Mesothelial cell of epicardium (in vitro differentiated cells): ENCODE results near the gene INPP4B. TPM values are rescaled to one million over a fixed set of nuclear protein-coding genes. Genes with fewer than 3 reads are reported as not detected.

Source experiments
- DNase-seq, 2 experiments: peaks; one replicate each; pipeline ENCODE4 v3.0.0; 2021; ENCODE audit warnings: low spot score in 2 of 2; ENCODE audit not compliant: unreplicated experiment in 2 of 2
- H3K27ac Mint-ChIP-seq: 2 replicates; pipeline ENCODE4 v1.8.0; 2021; ENCODE audit warnings: mixed read lengths
- H3K27me3 Mint-ChIP-seq: 2 replicates; pipeline ENCODE4 v1.8.0; 2021; ENCODE audit warnings: low read depth, mixed read lengths
- H3K36me3 Mint-ChIP-seq: 2 replicates; pipeline ENCODE4 v1.8.0; 2021; ENCODE audit warnings: mixed read lengths
- H3K4me1 Mint-ChIP-seq: 2 replicates; pipeline ENCODE4 v1.8.0; 2021; ENCODE audit warnings: mixed read lengths
- H3K4me3 Mint-ChIP-seq: 2 replicates; pipeline ENCODE4 v1.8.0; 2021; ENCODE audit warnings: mild to moderate bottlenecking, moderate library complexity, mixed read lengths
- H3K9me3 Mint-ChIP-seq: 2 replicates; pipeline ENCODE4 v1.8.0; 2021; ENCODE audit warnings: mixed read lengths
- total RNA-seq: library from RNA; stranded (reverse); gene quantifications from 3 replicates; pipeline ENCODE4 v1.2.1, GENCODE V29; 2021
- TF ChIP-seq, protein P1 (sequence below): fragments of 200-600 bp; sonication (generic); IDR thresholded peaks from one replicate; pipeline ENCODE4 v1.5.0; 2021; ENCODE audit warnings: antibody characterized with exemption; ENCODE audit not compliant: unreplicated experiment

The INPP4B gene
- total RNA-seq, 1 donor from 2014 or later: 35.4 TPM

DNA sequence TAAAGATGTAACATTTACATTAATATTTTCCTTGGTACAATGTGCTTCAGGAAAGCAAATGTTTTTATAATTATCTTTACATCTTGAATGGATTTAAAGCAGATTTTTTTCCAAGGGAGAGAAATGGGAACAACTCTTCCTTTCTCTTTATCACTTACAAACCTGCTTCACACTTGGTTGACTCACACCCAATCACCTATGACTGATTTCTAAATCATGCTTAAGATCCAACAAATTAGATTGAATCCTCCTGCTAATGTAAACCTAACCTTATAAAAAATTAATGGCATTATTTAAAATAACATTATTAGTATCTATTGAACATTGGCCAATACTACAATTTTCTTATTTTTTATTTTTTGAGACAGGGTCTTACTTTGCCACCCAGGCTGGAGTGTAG lies 127.1 kb downstream of the INPP4B start:
- TF ChIP-seq, protein P1, sequence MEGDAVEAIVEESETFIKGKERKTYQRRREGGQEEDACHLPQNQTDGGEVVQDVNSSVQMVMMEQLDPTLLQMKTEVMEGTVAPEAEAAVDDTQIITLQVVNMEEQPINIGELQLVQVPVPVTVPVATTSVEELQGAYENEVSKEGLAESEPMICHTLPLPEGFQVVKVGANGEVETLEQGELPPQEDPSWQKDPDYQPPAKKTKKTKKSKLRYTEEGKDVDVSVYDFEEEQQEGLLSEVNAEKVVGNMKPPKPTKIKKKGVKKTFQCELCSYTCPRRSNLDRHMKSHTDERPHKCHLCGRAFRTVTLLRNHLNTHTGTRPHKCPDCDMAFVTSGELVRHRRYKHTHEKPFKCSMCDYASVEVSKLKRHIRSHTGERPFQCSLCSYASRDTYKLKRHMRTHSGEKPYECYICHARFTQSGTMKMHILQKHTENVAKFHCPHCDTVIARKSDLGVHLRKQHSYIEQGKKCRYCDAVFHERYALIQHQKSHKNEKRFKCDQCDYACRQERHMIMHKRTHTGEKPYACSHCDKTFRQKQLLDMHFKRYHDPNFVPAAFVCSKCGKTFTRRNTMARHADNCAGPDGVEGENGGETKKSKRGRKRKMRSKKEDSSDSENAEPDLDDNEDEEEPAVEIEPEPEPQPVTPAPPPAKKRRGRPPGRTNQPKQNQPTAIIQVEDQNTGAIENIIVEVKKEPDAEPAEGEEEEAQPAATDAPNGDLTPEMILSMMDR: no peak
- H3K9me3 Mint-ChIP-seq: no peaks in the 10 kb centered on the region
- peaks cover 1% of the 10 kb centered on the region for H3K36me3 Mint-ChIP-seq

DNA sequence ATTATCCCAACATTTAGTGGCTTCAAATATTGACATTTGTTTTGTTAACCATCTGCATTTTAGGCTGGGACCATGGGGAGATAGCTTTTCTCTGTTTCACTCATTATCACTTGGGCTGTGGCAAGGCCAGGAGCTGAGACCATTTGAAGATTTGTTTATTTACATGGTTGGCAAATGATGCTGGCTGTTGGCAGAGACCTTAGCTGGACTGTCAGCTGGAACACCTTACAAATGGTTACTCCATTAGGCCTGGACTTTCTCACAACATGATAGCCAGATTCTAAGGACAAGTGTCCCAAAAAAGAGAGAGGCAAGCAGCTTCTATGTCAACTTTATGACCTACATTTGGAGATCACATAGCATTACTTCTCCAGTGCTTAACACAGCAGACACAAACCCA lies 130.4 kb downstream of the INPP4B start:
- no peak for DNase-seq
- Mint-ChIP-seq H3K27ac (no peak overlapping the region), H3K4me1 (peaks cover 5% of the 10 kb centered on the region), H3K27me3 (no peaks in the 10 kb centered on the region), H3K36me3 (peaks cover 1% of the 10 kb centered on the region), H3K9me3 (no peaks in the 10 kb centered on the region), H3K4me3 (no peak overlapping the region)
- TF ChIP-seq, protein P1: no peak

More for the DNA sequence above, 127.1 kb downstream of the INPP4B start:
- H3K4me1 Mint-ChIP-seq: peaks cover 16% of the 10 kb centered on the region
- H3K27ac Mint-ChIP-seq: no peak overlapping the region
- DNase-seq: no peak
- H3K4me3 Mint-ChIP-seq: no peak overlapping the region
- H3K27me3 Mint-ChIP-seq: no peaks in the 10 kb centered on the region

- no peak overlapping the region for H3K4me3 Mint-ChIP-seq
- no peak for DNase-seq
- H3K27me3 Mint-ChIP-seq: no peaks in the 10 kb centered on the region
- TF ChIP-seq, protein P1: no peak
- no peaks in the 10 kb centered on the region for H3K4me1 Mint-ChIP-seq
- H3K36me3 Mint-ChIP-seq: peaks cover 5% of the 10 kb centered on the region
- no peak overlapping the region for H3K27ac Mint-ChIP-seq
- peaks cover 3% of the 10 kb centered on the region for H3K9me3 Mint-ChIP-seq
These were observed 132.6 kb downstream of the INPP4B start for GRCh38 chr4:142713282-142714030.

GRCh38 chr4:142708231-142708630 lies 137.9 kb downstream of the INPP4B start:
- H3K27ac Mint-ChIP-seq: no peak overlapping the region
- no peak overlapping the region for H3K4me3 Mint-ChIP-seq
- peaks cover 9% of the 10 kb centered on the region for H3K36me3 Mint-ChIP-seq
- H3K9me3 Mint-ChIP-seq: peaks cover 10% of the 10 kb centered on the region
- no peaks in the 10 kb centered on the region for H3K4me1 Mint-ChIP-seq
- H3K27me3 Mint-ChIP-seq: no peaks in the 10 kb centered on the region
- TF ChIP-seq, protein P1: no peak
- DNase-seq: no peak

- Mint-ChIP-seq H3K4me3 (no peak overlapping the region), H3K27ac (no peak overlapping the region), H3K36me3 (peaks cover 9% of the 10 kb centered on the region), H3K27me3 (no peaks in the 10 kb centered on the region), H3K4me1 (no peaks in the 10 kb centered on the region), H3K9me3 (peaks cover 10% of the 10 kb centered on the region)
- TF ChIP-seq, protein P1: no peak
- no peak for DNase-seq
These were observed 138.7 kb downstream of the INPP4B start for GRCh38 chr4:142707401-142707800.
